GM18511 (cell line): ENCODE measurements around the gene IFNL2.
"Not testable (repeated sequence)": the region's sequence is repeated elsewhere in the genome, so short reads cannot be mapped to it uniquely, and the experiment has no call there.

Source experiments
- ATAC-seq: cut with Tn5 transposase; IDR thresholded peaks from one replicate; pipeline ENCODE4 v1.9.1; 2021; ENCODE audit warnings: mild to moderate bottlenecking, moderate library complexity; ENCODE audit not compliant: unreplicated experiment

Gene IFNL2

GRCh38 chr19:39268085-39268484 is at the start of gene IFNL2:
TSS of gene IFNL2 (plus strand) at chr19:39268396. CDS start at chr19:39268569, 173 bp downstream.
- ATAC-seq: not testable (repeated sequence)

GRCh38 chr19:39219108-39219507 is 49.1 kb upstream of the IFNL2 start:
- not testable (repeated sequence) for ATAC-seq

- no peak for ATAC-seq
Measured at GRCh38 chr19:39223703-39224279, 44.4 kb upstream of the IFNL2 start.

- no peak for ATAC-seq
Measured at GRCh38 chr19:39224910-39225309, 43.3 kb upstream of the IFNL2 start.

- ATAC-seq: no peak
Measured at GRCh38 chr19:39230096-39230764, 38.0 kb upstream of the IFNL2 start.

GRCh38 chr19:39232708-39233107 is 35.5 kb upstream of the IFNL2 start:
- no peak for ATAC-seq

- ATAC-seq: no peak
Measured at GRCh38 chr19:39236527-39236926, 31.7 kb upstream of the IFNL2 start.

- peak; percentile 75 for ATAC-seq
Measured at GRCh38 chr19:39237200-39238184, 30.7 kb upstream of the IFNL2 start.

GRCh38 chr19:39238209-39238608 is 30.0 kb upstream of the IFNL2 start:
- ATAC-seq: no peak

- no peak for ATAC-seq
Measured at GRCh38 chr19:39238944-39239343, 29.3 kb upstream of the IFNL2 start.

GRCh38 chr19:39240421-39240820 is 27.8 kb upstream of the IFNL2 start:
- no peak for ATAC-seq

GRCh38 chr19:39243741-39244140 is 24.5 kb upstream of the IFNL2 start:
- ATAC-seq: not testable (repeated sequence)

GRCh38 chr19:39244410-39245100 is 23.6 kb upstream of the IFNL2 start, which contains the start of gene IFNL3:
TSS of gene IFNL3 (minus strand) at chr19:39245006. CDS start at chr19:39244967, 39 bp downstream.
- ATAC-seq: not testable (repeated sequence)

- not testable (repeated sequence) for ATAC-seq
Measured at GRCh38 chr19:39245166-39245565, 23.0 kb upstream of the IFNL2 start.

- ATAC-seq: no peak
Measured at GRCh38 chr19:39246951-39247669, 21.1 kb upstream of the IFNL2 start.

- ATAC-seq: no peak
Measured at GRCh38 chr19:39247701-39248664, 20.2 kb upstream of the IFNL2 start.

- ATAC-seq: no peak
Measured at GRCh38 chr19:39248806-39249205, 19.4 kb upstream of the IFNL2 start, which contains the start of gene IFNL4. TSS of gene IFNL4 (minus strand) at chr19:39248856.

- no peak for ATAC-seq
Measured at GRCh38 chr19:39251081-39251480, 17.1 kb upstream of the IFNL2 start.

GRCh38 chr19:39251846-39252245 is 16.4 kb upstream of the IFNL2 start:
- no peak for ATAC-seq
